ENCODE measurements around the gene SLC25A22.

DNA sequence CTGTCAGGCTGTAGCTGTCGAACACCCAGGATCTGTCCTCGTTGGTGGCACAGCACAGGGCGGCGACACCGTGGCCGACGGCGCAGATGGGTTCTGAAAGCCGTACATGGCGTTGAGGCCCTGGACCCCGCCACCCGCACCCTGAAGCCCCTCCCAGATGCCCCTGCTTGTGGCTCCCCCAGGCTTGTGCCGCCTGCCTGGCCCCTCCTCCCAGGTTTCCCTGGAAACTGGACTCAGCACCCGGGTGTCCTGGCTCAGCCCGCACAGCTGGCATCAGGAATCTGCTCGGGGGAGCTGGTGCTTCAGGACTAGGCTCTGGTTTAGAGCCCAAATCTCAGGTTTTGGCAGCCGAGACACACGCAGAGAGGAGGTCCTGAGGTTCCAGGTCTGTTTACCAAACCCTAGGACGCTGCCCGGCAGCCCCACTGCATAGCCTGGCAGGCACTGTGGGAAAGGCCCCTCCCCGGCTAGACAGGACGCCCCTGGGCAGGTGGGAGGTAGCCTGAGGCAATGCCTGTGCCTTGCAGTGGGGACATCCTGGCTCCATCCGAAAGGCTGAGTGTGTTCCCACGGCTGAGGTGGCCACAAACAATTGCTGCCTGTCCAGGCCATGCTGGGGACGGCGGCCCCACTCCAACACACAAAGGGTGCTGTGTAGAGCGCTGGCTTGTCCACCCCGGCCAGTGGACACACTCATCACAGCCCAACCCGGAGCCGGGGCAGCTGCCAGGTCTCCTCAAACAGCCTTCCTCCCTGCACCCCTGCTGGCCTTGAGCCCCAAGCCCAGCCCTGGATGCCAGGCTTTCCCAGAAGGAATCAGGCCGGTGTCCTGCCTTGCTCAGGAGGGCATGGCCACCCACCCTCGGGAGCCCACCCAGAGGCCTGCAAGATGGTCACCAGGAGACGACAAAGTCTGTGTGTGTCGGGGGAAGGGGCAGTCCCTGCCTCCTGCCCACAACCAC, 25.4 kb downstream of the SLC25A22 start:
- TF ChIP-seq, protein P1, sequence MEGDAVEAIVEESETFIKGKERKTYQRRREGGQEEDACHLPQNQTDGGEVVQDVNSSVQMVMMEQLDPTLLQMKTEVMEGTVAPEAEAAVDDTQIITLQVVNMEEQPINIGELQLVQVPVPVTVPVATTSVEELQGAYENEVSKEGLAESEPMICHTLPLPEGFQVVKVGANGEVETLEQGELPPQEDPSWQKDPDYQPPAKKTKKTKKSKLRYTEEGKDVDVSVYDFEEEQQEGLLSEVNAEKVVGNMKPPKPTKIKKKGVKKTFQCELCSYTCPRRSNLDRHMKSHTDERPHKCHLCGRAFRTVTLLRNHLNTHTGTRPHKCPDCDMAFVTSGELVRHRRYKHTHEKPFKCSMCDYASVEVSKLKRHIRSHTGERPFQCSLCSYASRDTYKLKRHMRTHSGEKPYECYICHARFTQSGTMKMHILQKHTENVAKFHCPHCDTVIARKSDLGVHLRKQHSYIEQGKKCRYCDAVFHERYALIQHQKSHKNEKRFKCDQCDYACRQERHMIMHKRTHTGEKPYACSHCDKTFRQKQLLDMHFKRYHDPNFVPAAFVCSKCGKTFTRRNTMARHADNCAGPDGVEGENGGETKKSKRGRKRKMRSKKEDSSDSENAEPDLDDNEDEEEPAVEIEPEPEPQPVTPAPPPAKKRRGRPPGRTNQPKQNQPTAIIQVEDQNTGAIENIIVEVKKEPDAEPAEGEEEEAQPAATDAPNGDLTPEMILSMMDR (IDR thresholded peaks at IDR 0.05 in 8 of 11, conservative IDR thresholded peaks at IDR 0.05 in 3 of 11), result no peak
- TF ChIP-seq POLR2A (IDR thresholded peaks at IDR 0.05), result no peak

Measured in spleen (tissue), 7 donors.